Stimulated activated CD4-positive, alpha-beta T cell treated with anti-CD3 and anti-CD28 coated beads, Interleukin-1b, Interleukin-23, amount 100 ng/mL, for 1 hour (primary cell): ENCODE measurements around the gene NPRL2.
A peak's percentile ranks its signal among the peaks of the same experiment; 100 is the strongest.

Experiments
- DNase-seq, 2 donors: peaks; one replicate each; pipeline ENCODE4 v3.0.0-alpha.2; 2020; ENCODE audit warnings: low read depth in 2 of 2

Gene NPRL2

GRCh38 chr3:50350527-50351322 lies at the start of gene NPRL2, which contains the start of gene CYB561D2:
Gene NPRL2 (minus strand): TSS chr3:50350775. CDS start chr3:50350652, 123 bp downstream.
Gene CYB561D2 (plus strand): TSS chr3:50350862. CDS start chr3:50351434, 572 bp downstream.
- peak; percentile 96 to 98 for DNase-seq

GRCh38 chr3:50396502-50396901 lies 45.9 kb upstream of the NPRL2 start:
- DNase-seq = no peak

- DNase-seq = no peak
Measured at GRCh38 chr3:50395070-50395860, 44.7 kb upstream of the NPRL2 start.

- DNase-seq = no peak
Measured at GRCh38 chr3:50393061-50393460, 42.5 kb upstream of the NPRL2 start.

DNA sequence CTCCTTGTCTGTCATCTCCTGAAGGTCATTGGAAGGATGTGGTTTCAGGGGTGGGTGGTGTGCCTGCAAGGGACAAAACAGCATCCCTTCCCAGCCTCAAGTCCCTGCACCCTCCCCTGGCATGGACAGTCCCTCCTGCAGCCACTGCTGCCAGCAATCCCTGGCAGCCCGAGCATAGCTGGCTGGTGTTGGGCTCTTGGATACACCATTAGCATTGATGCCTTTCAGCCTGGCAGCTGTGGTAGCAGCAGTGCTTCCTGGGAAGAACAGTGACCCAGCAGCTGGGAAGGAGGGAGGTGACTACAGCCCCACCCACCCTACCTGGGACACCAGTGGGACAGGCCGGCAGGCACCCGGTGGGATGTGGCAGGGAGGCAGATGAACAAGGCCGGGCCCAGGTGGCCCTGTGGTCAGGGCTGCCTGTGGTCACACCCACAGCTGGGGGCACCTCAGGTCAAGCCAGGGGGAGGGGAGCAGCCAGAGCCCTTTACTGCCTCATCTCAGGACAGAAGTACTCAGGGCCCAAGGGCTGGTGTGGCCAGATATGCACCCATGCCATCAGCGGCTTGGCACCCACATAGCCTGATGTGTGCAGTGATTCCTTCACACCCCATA lies 41.6 kb upstream of the NPRL2 start:
- no peak for DNase-seq

- no peak for DNase-seq
Measured at GRCh38 chr3:50390508-50391224, 40.1 kb upstream of the NPRL2 start.

GRCh38 chr3:50389414-50389767 lies 38.8 kb upstream of the NPRL2 start:
- no peak for DNase-seq

DNA sequence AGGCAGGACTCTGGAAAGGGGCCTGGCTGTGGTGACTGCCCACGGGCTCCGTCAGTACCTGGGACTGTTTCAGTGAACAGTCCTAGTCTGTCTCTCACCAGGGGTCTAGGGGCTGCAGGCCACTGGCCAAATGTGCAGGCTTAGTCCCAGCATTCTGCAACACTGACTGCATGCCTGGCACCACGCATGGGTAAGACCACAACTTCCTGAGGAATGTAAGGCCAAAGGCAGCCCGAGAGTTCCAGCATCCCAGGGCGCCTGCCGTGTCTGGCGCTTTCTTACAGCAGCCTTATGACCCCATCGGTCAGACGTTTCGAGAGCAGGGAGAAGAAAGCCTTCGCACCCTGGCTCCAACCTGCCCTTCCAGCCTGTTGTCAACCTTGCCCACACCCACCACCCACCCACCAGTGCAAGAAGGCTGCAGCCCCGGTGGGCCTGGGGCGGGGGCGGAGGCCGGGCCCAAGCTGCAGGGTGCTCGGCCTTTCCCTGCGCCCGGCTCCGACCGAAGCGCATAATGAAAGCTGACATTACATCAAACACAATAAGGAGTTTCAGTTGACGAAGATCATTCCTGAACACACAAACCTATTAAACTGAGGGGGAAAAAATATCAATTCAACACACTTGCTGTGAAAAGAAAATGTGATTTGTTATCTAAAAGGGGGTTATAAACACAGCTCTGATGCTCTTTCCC lies 38.3 kb upstream of the NPRL2 start:
- no peak for DNase-seq

DNA sequence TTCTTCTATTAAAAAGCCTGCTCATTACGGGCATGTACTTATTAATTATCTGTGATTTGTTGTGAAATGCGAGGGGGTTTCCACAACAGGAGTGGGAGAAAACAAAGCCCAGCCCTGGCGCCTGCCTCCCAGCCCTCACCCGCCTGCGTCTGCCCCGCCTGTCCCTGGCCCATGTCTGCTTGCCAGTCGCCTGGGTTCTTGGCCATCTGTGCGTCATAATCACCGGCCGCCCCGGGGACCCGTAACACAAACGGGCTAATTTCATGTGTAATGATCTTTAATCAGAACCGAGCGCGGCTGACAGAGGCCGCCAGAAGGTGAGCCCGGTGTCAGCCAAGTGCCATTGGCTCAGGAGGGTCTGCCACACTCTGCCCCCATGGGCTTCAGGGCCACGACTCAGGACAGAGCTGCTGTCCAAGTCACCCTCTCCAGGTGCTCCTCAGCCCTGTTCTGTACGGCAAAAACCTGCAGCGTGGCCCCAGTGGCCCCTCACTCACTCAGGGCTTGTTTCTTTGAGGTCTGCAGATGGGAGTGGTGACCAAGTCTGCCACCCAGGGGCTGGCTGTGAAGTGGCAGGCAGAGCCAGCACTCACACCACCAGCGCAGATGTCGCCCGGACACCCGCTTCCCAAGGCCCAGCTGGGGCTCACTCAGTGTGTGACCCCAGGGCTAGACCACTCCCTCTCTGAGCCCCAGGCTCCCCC lies 37.6 kb upstream of the NPRL2 start:
- no peak for DNase-seq

DNA sequence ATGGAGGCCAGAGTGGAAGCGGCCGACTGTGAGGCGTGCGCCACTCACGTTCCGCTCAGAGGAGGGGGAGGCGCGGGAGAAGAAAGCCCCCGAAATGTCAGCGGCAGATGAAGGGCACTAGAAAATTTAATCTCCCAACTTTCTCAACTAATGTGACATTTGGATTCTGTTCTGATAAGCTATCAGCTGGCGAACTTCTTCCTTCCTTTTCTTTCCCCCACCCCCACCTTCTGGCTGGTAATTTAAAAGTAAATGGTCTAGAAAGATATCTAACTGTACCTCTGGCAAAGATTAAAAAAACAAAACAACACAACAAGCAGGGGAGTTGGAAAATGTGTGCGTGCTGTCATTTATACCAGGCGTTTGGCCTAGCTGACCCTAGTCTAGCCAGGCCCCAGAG lies 35.2 kb upstream of the NPRL2 start:
- DNase-seq = no peak

GRCh38 chr3:50383750-50384149 lies 33.2 kb upstream of the NPRL2 start:
- DNase-seq = no peak

- no peak for DNase-seq
Measured at GRCh38 chr3:50382722-50383121, 32.1 kb upstream of the NPRL2 start.

DNA sequence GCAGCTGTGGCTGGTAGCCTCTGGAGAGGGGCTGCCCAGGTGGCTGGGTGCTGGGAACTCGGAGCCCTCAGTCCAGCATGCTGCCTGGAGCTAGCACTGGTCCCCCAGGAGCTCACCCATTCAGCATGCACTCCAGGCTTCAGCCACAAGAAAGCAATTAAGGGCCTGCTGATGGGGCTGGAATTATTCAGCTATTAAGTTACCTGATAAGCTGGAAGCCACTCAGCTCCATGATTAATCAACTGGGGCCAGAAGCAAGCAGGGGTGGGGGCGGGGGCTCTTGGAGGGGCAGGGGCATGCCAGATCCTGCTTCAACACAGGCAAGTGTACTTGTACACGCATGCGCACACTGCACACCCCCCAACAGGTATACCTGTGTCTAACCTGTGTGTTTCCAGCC lies 30.8 kb upstream of the NPRL2 start:
- DNase-seq = no peak

DNA sequence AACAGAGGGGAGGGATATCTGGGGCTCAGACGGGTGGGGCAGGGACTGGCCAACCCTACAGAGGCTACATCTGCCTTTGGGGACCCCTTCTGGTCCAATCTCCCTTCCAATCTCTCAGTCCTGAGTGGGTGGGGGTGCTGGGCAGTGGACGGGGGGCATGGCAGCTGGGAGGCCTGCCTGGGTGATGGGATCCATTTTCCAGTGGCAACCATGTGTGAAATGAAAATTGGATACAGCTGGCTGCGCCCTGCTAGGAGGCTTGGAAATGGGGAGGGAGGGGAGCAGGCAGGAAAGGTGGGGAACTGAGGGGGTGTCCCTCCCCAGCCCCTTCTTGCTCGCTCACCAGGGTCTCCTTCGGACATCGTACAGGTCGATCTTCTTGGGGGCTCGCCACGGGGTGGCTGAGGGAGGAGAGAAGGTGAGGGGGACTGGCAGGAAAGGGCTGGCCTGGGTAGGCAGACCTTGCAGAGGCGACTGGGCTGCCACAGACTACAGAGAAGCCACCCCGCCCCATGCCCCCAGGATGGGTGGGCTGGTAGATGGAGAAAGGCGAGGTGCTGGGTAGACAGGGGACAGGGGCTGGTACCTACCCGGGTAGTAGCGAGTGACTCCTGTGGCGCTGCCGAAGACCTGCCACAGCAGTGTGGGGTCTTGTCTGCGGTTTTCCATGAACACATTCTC lies 30.0 kb upstream of the NPRL2 start:
- DNase-seq = no peak

DNA sequence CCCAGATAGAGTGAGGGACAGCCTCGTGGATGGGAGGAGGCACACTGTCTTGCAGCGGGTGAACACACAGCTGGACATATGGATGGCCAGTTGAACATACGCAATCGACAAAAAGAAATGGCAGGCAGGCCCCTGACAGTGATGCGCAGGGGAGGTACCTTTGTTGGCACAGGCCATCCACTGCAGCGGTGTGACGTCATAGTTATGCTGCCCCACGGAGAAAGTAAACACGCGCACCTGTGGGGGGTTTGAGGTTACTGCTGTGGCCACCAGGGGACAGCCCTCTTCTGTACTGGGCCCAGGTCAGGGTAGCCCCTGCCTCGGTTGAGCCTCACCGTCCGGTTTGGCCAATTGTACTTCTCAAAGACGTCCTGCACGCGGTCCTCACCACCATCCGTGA lies 28.2 kb upstream of the NPRL2 start:
- DNase-seq = no peak

- DNase-seq = no peak
Measured at GRCh38 chr3:50378024-50378423, 27.4 kb upstream of the NPRL2 start.

DNA sequence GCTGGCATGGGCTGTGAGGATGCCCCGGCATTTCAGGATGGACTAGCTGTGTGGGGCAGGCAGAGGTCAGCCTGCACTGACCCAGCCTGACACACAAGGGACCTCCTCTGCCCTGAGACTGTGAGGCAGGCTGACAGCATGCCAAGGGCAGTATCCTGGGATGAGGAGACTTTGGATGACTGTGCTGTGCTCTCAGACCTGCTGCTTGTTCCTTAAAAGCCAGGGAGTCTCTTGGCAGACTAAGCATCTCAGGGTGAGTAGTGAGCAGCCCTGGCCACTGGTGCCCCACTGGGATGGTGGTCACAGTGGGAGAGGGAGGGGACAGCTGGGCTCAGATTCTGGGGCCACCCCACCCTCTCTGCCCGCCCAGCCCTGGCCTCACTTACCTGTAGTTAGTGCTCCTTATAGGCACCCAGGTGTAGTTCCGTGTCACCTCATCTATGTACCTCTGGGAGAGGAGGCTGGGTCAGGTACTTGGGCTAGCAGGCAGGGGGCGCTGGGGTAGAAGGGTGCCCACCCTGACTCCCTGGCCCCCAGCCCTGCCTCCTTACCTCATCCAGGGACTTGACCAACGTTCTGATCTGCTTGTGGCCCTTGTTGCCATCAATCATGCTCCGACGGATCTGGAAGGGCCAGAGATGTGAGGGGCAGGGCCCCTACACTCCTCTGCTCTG lies 24.8 kb upstream of the NPRL2 start:
- no peak for DNase-seq

GRCh38 chr3:50374363-50375257 lies 24.0 kb upstream of the NPRL2 start:
- DNase-seq = no peak
